ENCODE results near the gene NODAL. TPM values are rescaled to one million over a fixed set of nuclear protein-coding genes. Genes with fewer than 3 reads are reported as not detected.

The NODAL gene
- polyA plus RNA-seq, 1 donor from 2014 or later: not detected

DNA sequence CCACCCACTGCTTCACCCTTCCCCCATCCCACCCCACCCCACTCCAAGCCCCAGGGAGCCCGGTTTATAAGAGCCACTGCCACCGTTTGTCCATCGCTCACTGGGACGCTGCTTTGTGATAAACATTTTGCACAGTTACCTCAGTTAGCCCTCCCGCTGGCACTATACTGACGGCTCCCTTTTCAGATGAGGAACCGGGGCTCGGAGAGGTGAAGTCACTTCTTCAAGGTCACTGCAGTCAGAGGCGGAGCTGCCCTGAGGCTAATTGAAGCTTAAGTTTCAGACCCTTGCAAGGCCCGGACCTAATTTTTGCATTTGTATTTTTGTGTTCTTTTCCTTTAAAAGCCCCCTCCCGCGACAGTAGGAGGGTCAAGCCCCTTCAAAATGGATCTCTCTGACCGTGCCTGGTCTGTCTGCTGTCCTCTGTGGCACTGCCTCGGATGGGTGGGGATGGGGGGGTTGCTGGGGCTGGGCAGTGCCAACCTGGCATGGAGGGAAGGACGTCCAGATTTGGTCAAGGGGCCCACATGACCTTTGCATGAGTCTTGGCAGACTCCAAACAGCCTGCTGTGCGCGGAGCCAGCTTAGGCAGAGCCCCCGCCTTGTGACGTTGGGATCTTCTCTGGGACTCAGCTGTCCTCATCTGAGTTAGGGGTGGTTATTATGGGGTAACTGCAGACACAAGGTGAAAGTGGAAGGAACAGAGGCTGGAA, 17.7 kb upstream of the NODAL start:
- H3K9me2 ChIP-seq (ENCODE audit: insufficient read depth, low read length): no peaks in the 10 kb centered on the region
- H3K27me3 ChIP-seq (ENCODE audit: insufficient read depth, low read depth, low read length): peaks cover 50% of the 10 kb centered on the region
- H3K36me3 ChIP-seq (ENCODE audit: insufficient read depth, low read length): no peaks in the 10 kb centered on the region
- H3K4me2 ChIP-seq (ENCODE audit: low read length): no peak overlapping the region
- H3K27ac ChIP-seq (ENCODE audit: low read length): no peak overlapping the region
- no peaks in the 10 kb centered on the region for H3K79me2 ChIP-seq (replicated peaks; ENCODE audit: insufficient read depth, low read length)
- no peak overlapping the region for H3K4me3 ChIP-seq (ENCODE audit: low read length)
- H3K9ac ChIP-seq (ENCODE audit: low read length): no peak overlapping the region
- no peaks in the 10 kb centered on the region for H4K20me1 ChIP-seq (ENCODE audit: insufficient read depth)
- no peaks in the 10 kb centered on the region for H3F3A ChIP-seq (ENCODE audit: insufficient read depth, low read length, poor library complexity, severe bottlenecking)
- H3K9me3 ChIP-seq (ENCODE audit: low read length): no peaks in the 10 kb centered on the region
- no peak overlapping the region for H2AFZ ChIP-seq (ENCODE audit: low read depth, low read length)
- TF ChIP-seq MXI1 (conservative IDR thresholded peaks at IDR 0.05; ENCODE audit: poor library complexity, severe bottlenecking): no peak

DNA sequence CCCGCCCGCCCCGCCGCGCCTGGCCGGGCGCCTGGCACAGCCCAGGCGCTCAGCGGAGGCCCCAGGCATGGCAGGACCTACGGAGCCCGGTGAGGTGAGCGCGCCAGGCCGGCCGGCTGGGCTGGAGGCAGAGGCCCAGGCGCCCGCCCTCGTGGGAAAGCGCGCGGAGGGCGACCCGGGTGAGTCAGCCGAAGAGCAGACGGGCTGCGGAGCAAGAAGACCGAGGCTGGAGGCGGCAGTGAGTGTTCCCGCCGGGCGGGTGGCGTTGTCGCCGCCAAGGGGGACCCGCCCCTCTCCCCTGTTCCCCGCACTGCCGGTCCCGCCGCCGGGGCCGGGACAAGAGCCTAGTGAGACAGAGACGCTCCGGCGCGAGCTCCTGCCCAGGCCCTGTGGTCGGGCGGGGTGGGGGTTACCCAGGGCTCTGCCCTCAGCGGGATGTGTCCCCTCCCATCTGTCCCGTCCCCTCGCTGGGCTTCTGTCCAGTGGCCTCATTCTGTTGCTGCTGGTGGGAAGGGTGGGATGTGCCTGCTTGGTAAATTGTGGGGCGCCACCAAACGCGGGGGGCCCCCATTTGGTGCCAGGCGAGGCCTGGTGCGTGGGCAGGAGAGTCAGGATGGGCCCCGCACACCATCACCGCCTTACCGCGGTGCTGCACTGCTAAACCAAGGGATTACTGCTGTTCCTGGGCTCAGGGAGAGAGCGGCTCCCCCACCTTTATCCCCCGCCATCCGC, 17.0 kb upstream of the NODAL start:
- H3K9ac ChIP-seq (ENCODE audit: low read length): no peak overlapping the region

More for the DNA sequence above, 17.0 kb upstream of the NODAL start:
- Histone ChIP-seq H3K9me3 (ENCODE audit: low read length) (no peaks in the 10 kb centered on the region), H3K79me2 (replicated peaks; ENCODE audit: insufficient read depth, low read length) (no peaks in the 10 kb centered on the region), H3K36me3 (ENCODE audit: insufficient read depth, low read length) (no peaks in the 10 kb centered on the region), H3F3A (ENCODE audit: insufficient read depth, low read length, poor library complexity, severe bottlenecking) (no peaks in the 10 kb centered on the region), H3K27me3 (ENCODE audit: insufficient read depth, low read depth, low read length) (peaks cover 50% of the 10 kb centered on the region), H3K4me2 (ENCODE audit: low read length) (no peak overlapping the region), H4K20me1 (ENCODE audit: insufficient read depth) (no peaks in the 10 kb centered on the region), H3K4me3 (ENCODE audit: low read length) (peak overlapping the region; percentile 53), H2AFZ (ENCODE audit: low read depth, low read length) (no peak overlapping the region), H3K9me2 (ENCODE audit: insufficient read depth, low read length) (no peaks in the 10 kb centered on the region), H3K27ac (ENCODE audit: low read length) (no peak overlapping the region)
- TF ChIP-seq RAD21 (conservative IDR thresholded peaks at IDR 0.05) (no peak), POLR2AphosphoS5 (IDR thresholded peaks at IDR 0.05) (no peak), TAF1 (IDR thresholded peaks at IDR 0.05; ENCODE audit: low read depth) (no peak), EP300 (conservative IDR thresholded peaks at IDR 0.05; ENCODE audit: poor library complexity, severe bottlenecking) (no peak), SMC3 (conservative IDR thresholded peaks at IDR 0.05; ENCODE audit: poor library complexity) (no peak), MXI1 (conservative IDR thresholded peaks at IDR 0.05; ENCODE audit: poor library complexity, severe bottlenecking) (no peak), EZH2 (IDR thresholded peaks at IDR 0.05; ENCODE audit: borderline replicate concordance, insufficient read depth, low read length, poor library complexity, severe bottlenecking) (peak; percentile 51)
- TF ChIP-seq, protein P1, sequence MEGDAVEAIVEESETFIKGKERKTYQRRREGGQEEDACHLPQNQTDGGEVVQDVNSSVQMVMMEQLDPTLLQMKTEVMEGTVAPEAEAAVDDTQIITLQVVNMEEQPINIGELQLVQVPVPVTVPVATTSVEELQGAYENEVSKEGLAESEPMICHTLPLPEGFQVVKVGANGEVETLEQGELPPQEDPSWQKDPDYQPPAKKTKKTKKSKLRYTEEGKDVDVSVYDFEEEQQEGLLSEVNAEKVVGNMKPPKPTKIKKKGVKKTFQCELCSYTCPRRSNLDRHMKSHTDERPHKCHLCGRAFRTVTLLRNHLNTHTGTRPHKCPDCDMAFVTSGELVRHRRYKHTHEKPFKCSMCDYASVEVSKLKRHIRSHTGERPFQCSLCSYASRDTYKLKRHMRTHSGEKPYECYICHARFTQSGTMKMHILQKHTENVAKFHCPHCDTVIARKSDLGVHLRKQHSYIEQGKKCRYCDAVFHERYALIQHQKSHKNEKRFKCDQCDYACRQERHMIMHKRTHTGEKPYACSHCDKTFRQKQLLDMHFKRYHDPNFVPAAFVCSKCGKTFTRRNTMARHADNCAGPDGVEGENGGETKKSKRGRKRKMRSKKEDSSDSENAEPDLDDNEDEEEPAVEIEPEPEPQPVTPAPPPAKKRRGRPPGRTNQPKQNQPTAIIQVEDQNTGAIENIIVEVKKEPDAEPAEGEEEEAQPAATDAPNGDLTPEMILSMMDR (IDR thresholded peaks at IDR 0.05; ENCODE audit: poor library complexity, severe bottlenecking): no peak
- TF ChIP-seq, protein P2, sequence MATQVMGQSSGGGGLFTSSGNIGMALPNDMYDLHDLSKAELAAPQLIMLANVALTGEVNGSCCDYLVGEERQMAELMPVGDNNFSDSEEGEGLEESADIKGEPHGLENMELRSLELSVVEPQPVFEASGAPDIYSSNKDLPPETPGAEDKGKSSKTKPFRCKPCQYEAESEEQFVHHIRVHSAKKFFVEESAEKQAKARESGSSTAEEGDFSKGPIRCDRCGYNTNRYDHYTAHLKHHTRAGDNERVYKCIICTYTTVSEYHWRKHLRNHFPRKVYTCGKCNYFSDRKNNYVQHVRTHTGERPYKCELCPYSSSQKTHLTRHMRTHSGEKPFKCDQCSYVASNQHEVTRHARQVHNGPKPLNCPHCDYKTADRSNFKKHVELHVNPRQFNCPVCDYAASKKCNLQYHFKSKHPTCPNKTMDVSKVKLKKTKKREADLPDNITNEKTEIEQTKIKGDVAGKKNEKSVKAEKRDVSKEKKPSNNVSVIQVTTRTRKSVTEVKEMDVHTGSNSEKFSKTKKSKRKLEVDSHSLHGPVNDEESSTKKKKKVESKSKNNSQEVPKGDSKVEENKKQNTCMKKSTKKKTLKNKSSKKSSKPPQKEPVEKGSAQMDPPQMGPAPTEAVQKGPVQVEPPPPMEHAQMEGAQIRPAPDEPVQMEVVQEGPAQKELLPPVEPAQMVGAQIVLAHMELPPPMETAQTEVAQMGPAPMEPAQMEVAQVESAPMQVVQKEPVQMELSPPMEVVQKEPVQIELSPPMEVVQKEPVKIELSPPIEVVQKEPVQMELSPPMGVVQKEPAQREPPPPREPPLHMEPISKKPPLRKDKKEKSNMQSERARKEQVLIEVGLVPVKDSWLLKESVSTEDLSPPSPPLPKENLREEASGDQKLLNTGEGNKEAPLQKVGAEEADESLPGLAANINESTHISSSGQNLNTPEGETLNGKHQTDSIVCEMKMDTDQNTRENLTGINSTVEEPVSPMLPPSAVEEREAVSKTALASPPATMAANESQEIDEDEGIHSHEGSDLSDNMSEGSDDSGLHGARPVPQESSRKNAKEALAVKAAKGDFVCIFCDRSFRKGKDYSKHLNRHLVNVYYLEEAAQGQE (IDR thresholded peaks at IDR 0.05; ENCODE audit: borderline replicate concordance): no peak

Data from neural cell (in vitro differentiated cells).